EH (cell line): ENCODE results near the gene TMEM45A.
A peak's percentile ranks its signal among the peaks of the same experiment; 100 is the strongest.
"Not testable (repeated sequence)": the region's sequence is repeated elsewhere in the genome, so short reads cannot be mapped to it uniquely, and the experiment has no call there.

Experiments used
- DNase-seq: peaks from one replicate; pipeline ENCODE4 v3.0.0-alpha.2; 2015; ENCODE audit warnings: low read depth

The TMEM45A gene

DNA sequence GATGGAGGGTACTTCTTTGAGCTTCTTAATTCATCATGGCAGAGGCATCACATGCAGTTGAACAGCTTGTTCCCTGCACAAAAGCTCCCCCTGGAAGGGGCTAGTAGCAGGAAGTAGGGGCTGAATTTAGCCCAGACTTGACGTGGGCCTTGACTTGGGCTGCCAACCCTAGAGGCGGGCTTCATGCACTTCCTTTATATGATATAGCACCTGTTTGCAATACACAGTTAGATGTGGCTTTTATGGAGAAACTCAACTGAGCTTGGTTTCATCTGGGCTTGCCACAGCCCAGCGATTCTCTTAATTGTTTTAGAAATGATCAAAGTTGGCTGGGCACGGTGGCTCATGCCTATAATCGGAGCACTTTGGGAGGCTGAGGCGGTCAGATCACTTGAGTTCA is 83.3 kb downstream of the TMEM45A start:
- DNase-seq: no peak

DNA sequence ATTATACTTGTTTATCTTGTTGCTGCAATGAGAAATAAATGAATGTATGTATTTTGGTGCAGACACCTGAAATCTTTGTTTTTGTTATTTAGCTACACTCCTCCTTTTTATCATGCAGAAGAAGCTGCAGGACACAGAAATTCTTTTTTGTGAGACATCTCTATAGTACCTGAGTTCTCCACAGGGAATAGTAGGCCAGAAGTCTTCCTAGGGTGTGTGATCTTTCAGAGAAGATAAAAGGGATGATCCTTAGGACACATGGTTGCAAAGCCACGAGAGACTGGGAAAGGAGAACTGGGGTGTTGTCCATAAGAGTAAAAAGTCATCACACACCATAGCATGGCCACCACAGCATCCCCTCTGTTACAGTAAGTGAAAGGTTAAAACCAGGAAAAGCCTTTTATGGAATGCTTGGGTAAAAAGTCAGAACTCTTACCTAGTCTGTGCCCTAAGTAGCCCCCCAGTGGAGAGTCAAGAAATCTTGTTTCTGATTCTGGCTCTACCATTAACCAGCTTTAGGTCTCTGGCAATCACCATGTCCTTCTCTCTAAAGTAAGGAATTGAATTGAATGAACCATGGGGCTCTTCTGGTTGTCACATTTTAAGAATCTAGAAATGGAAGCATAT is 85.1 kb downstream of the TMEM45A start:
- no peak for DNase-seq

- no peak for DNase-seq
Measured at GRCh38 chr3:100578646-100579045, 86.2 kb downstream of the TMEM45A start.

DNA sequence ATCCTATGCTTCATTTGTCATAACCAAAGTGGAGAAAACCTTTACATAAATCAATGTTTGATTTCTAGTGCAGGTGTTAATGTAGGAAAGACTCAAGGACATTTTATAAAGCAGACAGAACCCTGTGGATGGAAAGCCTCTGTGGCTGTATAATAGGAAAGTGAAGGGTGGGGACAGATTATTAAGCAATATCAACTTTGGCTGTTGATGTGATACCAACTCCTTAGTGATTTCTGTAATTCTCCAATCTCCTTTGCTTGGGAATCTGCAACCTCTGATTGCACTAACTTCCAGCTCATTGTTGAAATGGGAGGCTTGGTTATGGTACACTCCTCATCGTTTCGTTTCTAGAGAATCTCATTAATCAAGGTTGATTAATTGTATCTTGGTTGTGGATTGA is 87.7 kb downstream of the TMEM45A start:
- DNase-seq: no peak

GRCh38 chr3:100581650-100582049 is 89.2 kb downstream of the TMEM45A start:
- DNase-seq: peak; percentile 34

- DNase-seq: not testable (repeated sequence)
Measured at GRCh38 chr3:100582157-100582556, 89.7 kb downstream of the TMEM45A start.

DNA sequence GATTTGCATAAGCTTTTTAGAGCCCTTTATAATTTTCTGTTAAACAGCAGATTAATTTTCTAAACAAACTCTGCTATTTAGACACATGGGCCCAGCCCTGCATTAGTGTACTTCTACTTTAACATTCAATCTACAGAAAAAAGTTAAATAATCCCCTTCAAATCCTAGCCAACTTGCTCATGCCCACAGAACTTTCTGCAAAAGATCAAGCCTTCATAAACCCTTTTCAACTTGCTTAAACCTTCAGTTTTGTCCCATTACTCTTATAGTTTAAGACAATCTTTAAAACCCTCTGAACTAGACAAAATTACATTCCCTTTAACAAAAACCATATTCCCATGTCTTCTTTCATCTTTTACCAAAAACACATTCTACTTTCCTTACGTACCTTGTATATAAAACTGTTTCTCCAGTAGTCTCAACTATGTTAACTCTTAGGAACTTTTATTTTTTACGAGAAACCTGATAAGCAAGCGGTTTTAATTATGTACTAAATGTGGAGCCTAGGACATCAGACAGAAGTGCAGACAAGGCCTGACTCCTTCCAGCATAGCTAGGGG is 91.8 kb downstream of the TMEM45A start:
- no peak for DNase-seq

GRCh38 chr3:100586832-100587231 is 94.4 kb downstream of the TMEM45A start:
- no peak for DNase-seq

GRCh38 chr3:100588251-100588650 is 95.8 kb downstream of the TMEM45A start:
- DNase-seq: no peak

DNA sequence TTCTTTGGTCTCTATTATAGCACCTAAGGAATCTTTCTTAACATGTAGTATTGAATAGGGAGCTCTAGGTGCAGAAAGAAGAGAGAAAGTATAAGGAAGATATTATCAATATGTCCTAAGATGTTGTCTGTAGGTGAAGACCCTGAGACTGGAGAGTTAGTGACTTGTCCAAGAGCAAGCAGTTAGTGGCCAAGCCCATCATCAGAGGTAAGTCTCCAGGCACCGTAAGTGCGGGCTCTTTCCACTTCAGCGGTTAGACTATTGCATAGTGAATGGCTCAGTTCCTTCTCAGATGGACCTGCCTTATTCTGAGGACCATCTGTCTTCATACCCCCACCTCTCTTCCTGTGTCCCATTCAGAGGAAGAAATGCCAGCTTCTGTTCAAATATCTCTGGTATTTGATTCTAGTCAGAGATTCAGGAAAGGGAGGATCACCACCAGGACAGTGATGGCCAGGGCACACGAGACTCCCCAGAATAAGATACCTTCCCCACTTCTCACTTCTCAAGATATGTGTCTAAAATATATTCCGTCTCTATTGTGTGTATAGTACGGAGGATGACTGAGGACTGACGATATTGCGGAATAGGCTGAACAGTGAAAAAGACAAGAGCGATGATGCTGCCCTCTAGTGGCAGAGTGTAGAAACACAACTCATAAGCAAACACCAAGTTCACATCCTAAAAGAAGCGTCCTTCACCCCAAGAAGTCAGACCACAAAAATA is 97.9 kb downstream of the TMEM45A start:
- peak; percentile 76 for DNase-seq

- no peak for DNase-seq
Measured at GRCh38 chr3:100590840-100591147, 98.4 kb downstream of the TMEM45A start.

GRCh38 chr3:100591411-100591810 is 99.0 kb downstream of the TMEM45A start:
- peak; percentile 40 for DNase-seq

- no peak for DNase-seq
Measured at GRCh38 chr3:100600181-100601042, 108.0 kb downstream of the TMEM45A start.

DNA sequence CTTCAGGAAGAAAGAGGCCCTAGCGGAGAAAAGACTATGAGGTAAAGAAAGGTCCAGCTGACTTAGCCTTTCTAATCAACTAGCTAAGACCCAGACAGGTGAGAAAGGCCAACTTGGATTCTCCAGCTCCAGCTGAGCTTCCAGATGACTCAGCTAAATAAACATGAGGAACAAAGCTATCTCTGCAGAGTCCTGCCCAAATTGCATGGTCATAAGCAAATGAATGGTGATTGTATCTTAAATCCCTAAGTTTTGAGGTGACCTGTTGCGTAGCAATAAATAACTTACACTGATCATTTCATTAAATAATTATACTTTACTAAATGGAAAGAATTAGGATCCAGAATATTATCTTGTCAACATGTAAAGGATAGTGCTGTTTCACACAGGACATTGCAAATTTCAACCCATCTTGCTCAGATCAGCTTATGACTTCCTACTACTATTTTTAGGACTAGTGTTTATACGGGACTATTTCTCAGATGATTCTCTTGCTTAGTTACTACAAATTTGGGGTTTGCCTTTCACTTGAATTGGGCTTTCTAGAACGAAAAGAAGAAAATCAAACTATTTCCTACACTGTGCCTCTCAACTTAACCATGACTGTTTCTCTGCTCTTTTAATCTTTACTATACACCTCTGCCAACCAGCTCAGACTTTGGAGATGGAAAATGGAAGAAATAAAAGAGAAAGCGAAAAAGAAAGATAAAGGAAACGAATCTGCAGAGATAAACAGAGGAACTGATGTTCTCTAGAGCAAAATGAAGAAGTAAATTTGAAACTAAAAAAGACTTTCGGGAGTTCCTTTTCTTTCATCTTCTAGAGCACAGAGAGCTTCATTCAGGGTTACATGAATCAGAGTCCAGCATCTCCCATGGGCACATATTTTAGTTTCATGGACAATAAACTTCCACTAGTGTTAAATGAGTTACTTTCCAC is 110.4 kb downstream of the TMEM45A start:
- peak; percentile 49 for DNase-seq

DNA sequence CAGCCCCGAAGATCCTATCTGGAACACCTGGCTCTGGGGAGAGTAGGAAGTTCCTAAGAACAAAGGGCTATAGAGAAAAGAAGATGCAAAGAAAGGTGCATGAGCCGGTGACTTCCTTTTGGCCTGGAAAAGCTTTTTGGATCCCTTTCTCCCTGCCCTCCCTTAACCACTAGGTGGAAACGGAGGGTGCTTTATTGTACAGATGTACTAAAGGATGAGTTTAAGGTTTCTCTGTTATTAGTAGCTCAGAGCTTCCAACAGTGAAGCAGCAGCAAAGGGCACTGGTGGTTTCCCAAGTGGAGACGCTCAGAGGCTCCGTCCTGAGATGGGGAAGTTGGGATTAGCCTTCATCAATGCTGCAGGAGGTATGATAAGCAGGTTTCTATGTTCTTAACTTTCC is 111.0 kb downstream of the TMEM45A start:
- DNase-seq: peak; percentile 45

DNA sequence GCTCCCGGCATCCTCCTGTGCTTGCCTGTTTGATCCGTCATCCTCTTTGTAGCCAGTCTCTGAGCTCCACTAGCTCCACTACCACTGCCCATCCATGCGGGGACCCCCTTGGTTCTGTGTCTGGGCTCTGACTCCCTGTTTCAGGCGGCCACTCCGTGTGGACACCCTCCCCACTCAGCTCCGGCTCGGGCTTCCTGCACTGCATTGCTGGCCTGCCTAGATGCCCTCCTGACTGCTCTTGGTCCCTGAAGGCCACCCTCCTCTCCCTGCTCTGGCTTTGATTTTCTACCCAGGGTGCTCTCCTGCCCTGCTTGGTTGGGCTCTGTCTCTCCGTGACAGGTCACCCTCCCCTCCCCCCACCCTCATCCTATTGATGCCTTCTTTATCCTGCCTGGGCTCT is 112.9 kb downstream of the TMEM45A start:
- DNase-seq: no peak

DNA sequence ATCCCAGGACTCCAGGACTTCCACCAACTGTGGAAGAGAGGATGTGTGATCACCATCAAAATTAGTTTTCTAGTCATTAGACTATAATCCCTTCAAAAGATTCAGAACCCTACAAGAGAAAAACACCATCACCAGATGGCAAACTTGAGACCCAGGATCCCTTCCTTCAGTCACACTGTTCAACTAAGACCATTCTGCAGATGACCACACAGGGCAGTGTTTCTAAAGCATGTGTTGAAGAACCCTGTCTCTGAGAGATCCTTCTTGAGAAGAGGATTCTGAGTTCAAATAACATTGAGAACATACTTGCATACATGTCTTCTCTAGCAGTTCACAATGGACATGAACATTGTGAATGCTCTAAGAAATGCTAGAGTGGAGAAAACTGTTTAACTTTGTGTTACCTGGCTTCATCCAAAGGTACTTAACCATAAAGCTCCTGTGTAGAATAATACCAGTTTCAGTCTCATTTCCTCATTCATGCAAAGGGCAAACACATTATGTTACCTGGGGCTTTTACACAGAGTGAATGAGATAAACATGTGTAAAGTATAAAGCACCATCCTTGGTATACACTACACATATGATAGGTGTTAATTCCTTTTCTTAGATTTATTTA is 114.6 kb downstream of the TMEM45A start:
- DNase-seq: no peak

GRCh38 chr3:100609305-100609704 is 116.9 kb downstream of the TMEM45A start, which contains the start of gene ADGRG7:
TSS of gene ADGRG7 (plus strand) at chr3:100609601. CDS start at chr3:100609857, 256 bp downstream.
- DNase-seq: no peak

DNA sequence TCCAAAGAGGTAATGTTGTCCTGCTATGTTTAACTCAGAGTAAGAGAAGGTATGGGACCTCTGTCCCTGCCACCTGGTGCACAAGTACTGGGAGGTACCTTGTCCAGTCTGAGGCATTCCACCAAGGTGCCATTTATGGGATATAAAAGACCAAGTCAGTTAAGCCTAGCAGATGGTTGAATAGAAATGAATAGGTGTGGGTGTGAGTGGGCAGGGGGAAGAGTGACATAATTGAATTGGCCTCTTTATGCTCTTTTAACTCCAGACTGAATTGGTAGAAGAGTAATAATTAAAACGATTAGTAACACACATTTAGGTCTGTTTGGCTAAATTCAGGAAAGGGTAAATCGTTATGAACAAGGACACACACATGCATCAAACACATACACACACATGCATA is 117.5 kb downstream of the TMEM45A start:
- DNase-seq: no peak

DNA sequence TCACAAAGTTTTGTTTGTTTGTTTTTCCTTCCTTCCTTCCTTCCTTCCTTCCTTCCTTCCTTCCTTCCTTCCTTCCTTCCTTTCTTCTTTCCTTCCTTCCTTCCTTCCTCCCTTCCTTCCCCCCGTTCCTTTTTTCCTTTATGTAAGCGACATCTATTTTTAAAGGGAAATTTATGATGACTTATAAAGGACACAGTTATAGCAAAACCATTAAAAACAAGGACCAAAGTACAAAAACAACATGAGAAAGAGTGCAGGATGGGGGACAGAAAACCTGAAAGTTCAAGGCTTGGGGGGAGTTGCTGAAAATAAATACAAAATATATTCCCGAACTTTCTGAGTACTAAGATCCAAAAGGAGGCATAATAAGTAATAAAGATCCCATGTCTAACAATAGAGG is 118.8 kb downstream of the TMEM45A start:
- DNase-seq: no peak
